Measurements from ENCODE around the gene TPM4.
A peak's percentile ranks its signal among the peaks of the same experiment; 100 is the strongest.
"Not testable (repeated sequence)": the region's sequence is repeated elsewhere in the genome, so short reads cannot be mapped to it uniquely, and the experiment has no call there.

Gene TPM4

DNA sequence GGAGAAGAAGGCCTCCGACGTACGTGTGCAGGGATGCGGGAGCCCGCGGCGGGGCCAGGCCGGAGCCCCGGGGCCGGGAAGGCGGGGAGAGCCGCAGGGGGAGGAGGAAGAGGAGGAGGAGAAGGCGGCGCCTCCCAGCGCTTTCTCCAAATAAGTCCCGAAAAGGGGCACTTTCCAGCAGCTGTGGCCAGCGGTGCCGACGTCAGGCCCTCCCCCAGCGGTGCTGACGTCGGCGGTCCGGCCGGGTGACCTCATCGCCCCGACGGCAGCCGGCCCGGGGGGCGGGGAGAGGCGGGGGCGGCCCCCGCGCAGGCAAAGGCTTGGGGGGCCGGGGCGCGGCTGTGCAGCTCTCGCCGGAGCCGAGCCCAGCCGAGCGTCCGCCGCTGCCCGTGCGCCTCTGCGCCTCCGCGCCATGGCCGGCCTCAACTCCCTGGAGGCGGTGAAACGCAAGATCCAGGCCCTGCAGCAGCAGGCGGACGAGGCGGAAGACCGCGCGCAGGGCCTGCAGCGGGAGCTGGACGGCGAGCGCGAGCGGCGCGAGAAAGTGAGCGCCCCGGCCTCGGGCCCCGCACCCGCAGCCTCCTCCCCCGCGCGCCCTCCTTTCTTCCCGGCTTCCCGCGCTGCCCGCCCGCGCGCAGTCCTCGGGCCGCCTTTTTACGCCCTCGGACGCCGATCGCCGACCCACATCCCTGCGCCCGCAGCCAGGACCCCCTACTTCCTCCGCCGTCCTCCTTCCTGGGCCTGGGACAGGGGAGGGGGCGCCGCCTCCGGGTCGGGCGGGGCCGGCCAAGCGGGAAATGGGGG, at the start of gene TPM4:
Gene TPM4, plus strand, starts transcription at position 342 of the 804 bp plus-strand sequence. Its CDS starts 71 bp downstream, at position 413.
- peak; percentile 83 to 84 for DNase-seq

DNA sequence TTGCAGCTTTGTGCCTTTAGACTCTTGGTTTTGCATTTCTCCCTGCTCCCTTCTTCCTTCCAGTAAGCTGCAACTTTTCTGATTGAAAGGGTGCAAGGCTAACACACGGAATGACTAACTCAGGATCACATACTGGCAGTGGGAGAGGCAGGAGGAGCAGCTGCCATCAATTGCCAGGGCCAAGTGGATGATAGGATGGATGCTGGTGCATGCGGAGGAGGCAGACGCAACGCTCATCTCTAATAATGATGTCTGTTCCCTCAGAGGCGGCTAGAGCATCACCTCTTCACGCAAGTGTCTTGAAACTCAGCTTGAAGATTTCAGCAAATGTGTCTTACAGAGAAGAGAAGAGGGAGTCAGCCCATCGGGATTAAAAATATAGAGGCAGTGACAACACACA, 49.5 kb upstream of the TPM4 start:
- DNase-seq = no peak

DNA sequence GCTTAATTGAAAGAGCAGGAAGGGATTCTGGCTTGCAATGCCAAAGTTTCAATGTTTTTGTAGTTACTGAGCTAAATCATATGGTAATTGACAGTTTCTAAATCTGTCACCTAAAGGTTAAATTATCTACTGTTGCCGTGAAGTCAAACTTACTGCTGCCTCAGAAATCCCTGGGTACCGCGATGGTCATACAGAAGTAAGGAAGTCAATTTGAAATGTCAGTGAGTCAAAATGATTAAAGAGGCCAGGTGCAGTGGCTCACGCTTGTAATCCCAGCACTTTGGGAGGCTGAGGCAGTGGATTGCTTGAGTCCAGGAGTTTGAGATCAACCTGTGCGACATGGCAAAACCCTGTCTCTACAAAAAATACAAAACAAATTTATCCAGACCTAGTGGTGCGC, 48.8 kb upstream of the TPM4 start:
- no peak for DNase-seq

DNA sequence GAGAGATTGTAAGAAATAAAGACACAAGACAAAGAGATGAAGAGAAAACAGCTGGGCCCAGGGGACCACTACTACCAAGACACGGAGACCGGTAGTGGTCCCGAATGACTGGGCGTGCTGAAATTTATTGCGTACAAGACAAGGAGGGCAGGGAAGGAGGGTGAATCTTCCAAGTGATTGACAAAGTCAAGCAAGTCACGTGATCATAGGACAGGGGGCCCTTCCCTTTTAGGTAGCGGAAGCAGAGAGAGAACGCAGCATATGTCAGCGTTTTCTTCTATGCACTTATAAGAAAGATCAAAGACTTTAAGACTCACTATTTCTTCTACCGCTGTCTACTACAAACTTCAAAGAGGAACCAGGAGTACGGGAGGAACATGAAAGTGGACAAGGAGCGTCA, 46.1 kb upstream of the TPM4 start:
- DNase-seq = not testable (repeated sequence)

DNA sequence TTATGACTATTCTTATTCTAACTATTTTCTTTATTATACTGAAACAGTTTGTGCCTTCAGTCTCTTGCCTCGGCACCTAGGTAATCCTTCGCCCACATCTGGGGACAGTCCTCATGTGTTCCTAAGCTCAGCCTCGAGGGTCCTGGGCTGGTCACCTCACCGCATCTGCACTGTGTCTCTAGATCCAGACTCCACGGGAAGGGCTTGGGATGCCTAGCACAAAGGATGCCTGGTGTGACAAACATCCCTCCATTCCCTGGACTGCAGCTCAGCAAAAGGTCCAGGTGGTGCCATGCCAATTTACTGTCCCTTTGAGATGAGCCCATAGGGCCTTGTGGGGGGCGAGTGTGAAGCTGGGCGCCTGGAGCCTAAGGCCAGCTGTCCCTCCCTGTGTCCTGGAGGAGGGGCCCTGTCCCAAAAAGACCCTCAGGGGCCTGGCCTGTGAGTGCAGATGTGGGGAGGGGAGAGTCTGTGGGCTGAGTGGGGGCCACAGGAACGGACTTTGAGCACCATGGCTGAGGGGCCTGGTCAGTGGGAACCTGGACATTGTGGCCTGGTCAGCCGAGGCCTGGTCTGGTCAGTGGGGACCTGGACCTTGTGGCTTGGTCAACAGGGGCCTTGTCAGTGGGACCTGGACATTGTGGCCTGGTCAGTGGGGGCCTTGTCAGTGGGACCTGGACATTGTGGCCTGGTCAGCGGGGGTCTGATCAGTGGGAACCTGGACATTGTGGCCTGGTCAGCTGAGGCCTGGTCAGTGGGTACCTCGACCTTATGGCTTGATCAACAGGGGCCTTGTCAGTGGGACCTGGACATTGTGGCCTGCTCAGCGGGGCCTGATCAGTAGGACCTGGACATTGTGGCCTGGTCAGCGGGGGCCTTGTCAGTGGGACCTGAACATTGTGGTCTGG, 45.1 kb upstream of the TPM4 start:
- DNase-seq = no peak

DNA sequence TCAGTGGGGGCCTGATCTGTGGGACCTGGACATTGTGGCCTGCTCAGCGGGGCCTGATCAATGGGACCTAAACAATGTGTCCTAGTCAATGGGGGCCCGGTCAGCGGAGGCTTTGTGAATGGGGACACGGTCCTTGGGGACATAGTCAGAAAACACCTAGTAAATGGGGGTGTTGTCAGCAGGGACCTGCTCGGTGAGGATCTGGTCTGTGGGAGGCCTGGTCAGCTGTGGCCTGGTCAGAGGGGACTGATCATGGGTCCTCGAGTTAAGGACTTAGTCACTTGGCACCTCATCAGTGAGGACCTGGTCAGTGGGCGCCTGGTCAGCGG, 44.5 kb upstream of the TPM4 start:
- DNase-seq = no peak

DNA sequence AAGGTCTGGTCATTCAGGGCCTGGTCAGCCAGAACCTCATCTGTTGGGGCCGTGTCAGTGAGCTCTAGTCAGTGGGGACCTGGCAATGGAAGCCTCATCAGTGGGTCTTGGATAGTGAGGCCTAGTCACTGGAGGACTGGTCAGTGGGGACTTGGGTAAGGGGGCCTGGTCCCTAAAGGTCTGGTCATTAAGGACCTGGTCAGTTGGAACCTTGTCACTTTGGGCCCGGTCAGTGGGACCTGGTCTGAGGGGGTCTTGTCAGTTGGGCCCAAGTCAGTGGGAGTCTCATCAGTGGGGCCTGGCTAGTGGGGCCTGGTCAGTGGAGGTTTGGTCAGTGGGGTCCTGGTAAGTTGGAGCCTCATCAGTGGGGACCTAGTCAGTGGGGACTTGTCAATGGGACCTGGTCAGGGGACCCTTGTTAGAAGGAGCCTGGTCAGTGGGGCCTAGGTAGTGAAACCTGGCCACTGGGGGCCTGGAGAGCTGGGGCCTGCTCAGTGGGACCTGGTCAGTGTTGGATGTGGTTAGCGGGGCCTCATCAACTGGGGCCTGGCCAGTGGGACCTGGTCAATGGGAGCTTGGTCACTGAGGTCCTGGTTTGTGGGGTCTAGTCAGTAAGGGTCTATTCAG, 43.7 kb upstream of the TPM4 start:
- DNase-seq = no peak

DNA sequence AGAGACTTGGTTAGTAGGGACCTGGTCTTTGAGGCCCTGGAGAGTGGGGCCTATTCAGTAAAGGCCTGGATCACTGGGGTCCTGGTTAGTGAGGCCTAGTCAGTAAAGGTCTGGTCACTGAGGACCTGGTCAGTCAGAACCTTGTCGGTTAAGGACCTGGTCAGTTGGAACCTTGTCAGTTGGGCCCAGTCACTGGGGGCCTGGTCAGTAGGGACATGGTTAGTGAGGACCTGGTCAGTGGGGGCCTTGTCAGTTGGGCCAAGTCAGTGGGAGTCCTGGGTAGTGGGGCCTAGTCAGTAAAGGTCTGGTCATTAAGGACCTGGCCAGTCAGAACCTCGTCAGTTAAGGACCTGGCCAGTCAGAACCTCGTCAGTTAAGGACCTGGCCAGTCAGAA, 43.2 kb upstream of the TPM4 start:
- DNase-seq = no peak

DNA sequence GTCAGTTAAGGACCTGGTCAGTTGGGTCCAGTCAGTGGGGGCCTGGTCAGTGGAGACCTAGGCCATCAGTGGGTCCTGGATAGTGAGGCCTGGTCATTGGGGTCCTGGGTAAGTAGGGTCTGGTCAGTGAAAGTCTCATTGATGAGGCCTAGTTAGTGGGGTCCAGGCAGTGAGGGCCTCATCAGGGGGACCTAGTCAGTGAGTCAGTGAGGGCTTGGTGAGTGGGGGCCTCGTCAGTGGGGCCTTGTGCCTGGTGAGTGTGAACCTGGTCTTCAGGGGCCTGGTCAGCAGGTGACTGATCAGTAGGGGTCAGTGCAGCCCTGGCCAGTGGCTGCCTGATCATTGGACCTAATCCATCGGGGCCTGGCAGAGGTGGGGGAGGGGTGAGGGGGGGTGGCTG, 42.6 kb upstream of the TPM4 start:
- no peak for DNase-seq

DNA sequence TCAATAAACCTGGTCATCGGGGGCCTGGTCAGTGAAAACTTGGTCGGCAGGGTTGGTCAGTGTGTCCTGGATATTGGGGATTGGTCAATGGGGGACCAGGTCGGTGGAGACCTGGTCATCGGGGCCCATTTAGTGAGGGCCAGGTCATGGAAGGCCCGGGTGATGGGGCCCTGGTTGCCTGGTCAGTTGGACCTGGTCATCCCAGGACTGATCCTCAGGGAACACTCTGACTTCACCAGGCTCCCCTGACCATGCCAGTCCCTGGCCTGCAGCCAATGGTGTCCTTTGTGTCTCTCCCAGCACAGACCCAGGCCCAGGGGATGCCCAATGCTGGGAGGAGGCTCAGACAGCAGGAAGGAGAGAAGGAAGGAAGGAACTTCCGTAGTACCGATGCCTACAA, 42.1 kb upstream of the TPM4 start:
- no peak for DNase-seq

DNA sequence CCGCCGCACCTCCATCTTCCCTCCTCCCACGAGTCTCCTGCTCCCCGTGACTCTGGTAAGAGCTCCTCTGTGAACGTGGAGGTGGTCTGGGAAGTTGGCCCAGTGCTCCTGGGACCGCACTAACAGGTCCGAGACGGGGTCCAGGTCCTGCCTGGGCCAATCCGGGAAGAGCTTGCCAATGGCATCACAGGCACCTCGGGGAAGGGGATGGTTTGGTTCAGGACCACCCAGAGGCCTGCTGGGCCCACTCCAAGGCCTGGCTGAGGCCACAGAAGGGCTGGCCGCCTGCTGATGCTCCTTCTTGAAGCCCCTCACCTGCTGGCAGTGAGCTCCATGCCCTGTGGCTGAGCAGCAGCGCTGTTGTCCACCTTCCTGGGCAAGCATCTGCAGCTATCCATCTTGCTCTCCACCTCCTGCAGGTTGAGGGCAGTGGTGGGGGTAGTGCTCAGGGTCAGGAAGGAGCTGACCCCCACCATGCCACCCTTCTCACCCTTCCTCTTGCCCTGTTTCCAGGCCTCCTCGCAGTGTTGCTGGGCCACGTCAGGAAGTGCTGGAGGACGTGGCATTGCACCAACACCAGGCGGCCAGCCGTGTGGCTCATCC, 41.2 kb upstream of the TPM4 start:
- DNase-seq = no peak

DNA sequence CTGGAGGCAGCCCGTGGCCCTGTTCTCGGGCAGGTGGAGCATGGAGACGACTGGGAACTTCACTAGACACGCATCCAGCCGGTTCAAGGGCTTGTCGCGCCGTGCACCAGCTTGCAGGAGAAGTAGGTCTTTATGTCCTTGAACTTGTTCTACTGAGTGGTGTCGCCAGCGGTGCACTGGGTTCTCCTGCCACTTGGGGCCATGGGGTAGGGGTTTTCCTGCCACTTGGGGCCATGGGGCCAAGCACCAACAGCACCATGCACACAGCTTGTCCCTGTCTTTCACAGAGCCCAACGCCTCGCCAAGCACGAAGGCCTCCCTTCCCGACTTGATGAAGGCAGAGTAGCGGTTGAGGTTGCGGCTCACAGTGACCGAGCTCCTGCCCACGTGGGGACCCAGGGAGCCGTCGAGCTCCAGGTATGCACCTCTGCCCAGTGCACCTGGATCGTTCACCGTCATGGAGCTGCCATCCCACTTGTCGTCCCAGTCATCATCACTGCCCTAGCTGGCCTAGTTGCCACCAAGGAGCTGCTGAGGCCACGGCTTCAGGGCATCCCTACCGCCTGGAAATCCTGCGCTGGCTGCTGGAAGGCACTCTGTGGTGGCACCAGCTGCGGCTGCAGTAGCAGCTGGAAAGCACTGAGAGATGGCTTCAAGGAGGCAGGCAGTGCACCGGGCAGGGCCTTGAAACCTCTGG, 40.5 kb upstream of the TPM4 start:
- no peak for DNase-seq

DNA sequence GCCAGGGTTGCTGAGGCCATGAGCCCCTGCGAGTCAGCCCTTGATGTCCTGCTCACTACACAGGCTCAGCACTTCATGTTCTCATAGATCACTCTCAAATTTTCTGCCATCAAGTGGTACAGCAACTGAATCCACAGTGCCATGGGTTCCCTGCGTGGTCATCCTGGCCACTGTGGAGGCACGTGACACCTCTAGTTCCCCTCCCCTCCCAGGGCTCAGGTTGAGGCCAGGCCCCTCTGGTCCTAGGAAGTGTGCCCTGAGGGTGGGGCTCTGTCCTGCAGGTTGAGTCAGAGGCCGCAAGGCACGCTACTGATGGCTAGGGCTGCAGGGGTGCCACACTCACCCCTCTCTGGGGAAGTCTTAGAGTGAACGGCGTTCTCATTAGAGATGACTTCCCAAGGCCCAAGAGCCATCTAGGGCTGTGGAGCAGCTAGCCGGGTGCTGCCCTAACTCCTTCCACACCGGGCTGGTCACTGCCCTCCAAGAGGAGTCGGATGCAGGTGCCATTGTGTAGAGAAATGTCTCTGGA, 39.8 kb upstream of the TPM4 start:
- no peak for DNase-seq

DNA sequence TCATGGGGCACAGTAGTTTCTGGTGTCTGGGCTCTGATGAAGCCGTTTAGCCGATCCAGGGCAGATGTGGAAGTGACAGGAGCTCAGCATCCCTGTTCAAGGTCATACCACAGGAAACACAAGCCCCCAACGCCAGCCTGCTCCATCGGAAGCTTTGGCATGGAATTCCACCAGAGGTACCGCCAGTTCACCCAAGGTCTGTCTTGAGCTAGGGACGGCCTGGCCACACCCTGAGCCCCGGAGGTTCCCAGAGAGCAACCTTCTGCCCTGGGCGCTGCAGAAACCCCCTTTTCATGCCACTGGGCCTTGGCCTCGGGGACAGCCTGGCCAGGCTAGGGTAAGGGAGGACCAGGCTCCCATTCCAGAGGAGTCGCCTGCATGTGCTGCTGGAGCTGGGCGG, 39.4 kb upstream of the TPM4 start:
- no peak for DNase-seq

DNA sequence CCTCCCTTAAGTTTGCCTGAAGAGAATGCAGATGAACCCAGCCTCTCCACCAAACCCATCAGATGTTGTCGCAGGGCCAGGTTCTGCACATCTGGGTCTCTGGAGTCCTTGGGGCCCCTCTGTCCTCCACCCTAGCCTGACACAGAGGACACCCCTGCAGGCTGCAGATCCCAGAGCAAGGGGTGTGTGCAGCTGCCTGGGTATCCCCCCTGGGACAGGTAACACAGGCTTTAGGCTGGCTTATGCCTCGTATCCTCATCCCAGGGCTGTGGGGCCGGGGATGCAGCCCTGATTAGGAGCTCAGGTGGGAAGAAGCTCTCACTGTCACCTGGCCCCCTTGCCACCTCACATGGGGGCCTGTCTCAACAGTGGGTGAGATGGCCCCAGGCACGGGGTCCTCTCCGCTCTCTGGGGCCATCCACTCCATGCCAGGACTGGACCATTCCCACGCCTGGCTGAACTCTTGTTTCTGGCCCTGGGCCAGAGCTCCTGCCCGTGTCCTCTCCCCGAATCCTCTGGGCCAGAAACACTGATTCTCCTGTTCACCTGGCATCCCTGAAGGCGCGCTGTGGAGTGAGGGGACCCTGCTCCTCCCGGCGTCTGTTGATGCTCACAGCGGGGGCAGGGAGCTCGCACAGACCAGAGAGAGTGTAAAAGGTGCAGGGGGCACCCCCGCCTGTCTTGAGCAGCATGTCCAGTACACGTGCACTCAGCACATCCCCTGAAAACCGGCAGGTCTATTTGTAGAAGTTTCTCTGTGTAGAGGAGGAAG, 38.7 kb upstream of the TPM4 start:
- DNase-seq = no peak

DNA sequence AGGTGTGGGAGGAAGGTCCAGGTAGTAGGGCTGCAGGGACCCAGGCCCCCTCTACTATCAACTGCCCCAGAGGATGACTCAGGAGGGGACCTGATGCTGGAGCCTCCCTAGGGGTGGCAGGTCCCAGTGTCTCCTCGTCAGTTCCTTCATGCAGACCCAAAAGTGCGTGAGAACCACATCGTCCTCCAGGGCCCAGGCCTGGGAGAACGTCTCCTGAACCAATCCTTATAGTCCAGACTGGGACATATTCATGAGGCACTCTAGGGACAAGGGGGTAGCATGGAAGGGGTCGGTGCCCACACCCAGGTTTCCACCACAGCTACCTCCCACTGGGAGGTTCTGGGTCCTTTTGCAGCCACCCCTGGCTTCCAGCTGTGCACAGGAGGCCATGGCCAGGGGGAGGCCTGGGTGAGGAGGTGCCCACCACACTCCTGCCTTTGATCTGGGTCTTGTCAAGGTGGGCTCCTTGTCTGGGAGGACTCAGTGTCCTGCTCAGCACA, 38.0 kb upstream of the TPM4 start:
- no peak for DNase-seq

DNA sequence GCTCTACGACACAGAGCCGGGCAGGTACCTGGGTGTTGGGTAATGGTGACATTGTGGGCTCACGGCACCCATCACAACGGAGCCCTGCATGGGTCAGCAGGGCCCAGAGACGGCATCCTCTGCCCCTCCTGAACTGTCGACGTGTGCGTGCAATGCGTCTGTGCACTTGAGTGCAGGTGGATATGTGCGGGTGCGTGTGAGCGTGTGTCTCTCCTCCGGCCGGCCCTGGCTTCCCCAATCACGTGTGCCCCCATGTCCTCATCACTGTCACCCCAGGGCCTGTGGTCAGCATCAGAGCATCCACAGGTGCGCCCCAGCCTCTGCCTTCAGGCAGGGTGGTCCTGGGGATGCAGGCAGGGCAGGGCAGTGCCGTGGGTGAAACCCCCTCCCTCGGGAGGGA, 37.2 kb upstream of the TPM4 start:
- no peak for DNase-seq

DNA sequence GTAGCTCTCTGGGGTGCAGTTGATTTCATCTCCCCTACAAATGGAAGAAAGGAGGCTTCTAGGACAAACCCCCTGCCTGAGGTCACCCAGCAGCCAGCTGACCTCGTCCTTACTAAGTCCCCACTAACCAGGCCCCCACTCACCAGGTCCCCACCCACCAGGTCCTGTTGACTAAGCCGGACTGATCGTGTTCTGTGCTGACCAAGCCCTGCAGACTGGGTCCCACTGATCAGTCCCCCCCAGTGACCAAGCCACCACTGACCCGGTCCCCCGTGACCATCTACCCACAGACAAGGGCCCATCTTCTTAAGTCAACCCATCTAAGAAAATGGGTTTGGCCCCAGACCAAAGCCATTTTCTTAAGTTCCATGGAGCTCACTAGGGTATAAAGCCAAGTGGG, 36.8 kb upstream of the TPM4 start:
- no peak for DNase-seq

DNA sequence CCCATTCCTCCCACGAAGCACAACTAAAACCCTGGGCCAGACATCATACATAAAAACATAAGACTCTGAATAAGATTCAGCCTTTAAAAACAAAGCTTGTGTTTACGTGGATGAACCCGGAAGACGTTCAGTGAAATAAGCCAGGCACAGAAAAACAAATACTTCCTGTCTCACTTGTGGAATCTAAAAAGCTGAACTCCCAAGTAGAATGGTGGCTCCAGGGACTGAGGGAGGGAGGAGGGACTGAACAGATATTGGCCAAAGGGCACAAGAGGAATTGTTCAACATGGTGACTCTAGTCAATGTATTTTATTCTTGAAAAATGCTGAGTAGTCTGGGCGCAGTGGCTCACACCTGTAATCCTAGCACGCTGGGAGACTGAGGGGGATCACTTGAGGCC, 35.7 kb upstream of the TPM4 start:
- no peak for DNase-seq

DNA sequence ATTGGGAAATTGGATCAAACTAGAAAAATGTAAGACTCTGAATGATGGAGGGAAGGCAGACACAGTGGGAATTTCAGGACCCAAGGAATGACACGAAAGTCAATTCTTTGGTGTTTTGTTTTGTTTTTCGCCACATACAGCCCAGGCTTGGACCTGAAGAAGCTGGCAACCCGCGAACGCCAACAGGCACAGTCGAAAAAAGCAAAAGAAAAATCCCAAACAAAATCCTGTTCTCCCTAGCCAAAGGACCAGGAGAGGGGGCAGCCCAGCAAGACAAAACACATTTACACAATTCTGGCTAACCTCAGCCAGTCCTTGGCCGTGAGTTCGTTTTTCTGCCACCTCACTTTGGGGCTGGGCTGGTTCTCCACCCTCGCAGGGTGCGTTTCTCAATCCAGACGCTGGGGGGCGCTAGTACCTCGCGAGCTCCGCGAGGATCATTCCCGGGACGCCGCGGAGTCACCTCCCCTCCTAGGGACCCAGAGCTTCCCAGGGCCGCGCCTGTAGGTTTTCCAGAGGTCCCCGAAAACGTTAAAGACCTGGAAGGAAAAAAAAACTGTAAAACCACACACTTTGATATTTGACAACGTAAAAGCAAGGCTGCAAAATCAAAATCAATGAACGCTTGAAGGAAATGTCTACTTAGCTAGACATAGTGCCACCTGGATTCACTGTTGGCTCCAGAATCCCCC, 34.9 kb upstream of the TPM4 start:
- peak; percentile 82 to 85 for DNase-seq

DNA sequence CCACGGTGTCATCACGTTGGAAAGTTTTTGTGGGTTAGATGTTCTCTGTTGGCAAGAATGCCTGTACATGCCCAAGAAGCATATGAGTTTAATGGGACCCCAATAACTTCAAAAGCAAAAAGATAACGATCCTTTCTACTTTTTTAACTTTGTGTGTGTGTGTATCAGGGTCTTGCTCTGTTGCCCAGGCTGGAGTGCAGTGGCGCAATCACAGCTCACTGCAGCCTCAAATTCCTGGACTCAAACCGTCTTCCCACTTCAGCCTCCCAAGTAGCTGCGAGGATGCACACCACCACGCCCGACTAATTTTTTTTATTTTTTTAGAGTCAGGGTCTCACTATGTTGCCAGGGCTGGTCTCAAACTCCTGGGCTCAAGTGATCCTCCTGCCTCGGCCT, 34.3 kb upstream of the TPM4 start:
- no peak for DNase-seq

Measured in stimulated activated CD4-positive, alpha-beta T cell treated with anti-CD3 and anti-CD28 coated beads, Interleukin-2, amount 100 ng/mL, for 48 hours (primary cell).